CD1c-positive myeloid dendritic cell (primary cell): Measurements from ENCODE around the gene TSPAN2.
"Not testable (repeated sequence)": the region's sequence is repeated elsewhere in the genome, so short reads cannot be mapped to it uniquely, and the experiment has no call there.

ENCODE experiments used
- DNase-seq: peaks from one replicate; pipeline ENCODE4 v3.0.0-alpha.2; 2016; ENCODE audit errors: extremely low spot score

The TSPAN2 gene

GRCh38 chr1:115036814-115037507 is 52.3 kb downstream of the TSPAN2 start:
- DNase-seq: no peak

DNA sequence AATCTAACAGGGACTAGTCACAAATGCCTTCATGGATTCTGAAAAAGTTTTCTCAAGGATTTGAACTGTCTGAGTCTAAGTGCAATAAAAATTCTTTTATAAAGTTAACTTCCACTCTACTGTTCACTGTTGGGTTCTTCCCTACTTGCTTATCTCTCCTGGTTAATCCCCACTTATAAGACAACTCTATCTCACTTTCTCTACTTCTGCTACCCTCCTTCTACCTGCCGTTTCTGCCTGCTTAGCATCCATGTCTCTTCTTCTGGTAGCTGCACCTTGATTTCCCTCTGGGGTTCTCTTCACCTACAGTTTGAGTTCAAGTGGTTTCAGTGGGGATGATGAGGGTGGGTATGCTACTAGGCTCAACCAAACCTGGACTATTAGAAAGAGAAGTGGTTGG is 53.7 kb downstream of the TSPAN2 start:
- no peak for DNase-seq

DNA sequence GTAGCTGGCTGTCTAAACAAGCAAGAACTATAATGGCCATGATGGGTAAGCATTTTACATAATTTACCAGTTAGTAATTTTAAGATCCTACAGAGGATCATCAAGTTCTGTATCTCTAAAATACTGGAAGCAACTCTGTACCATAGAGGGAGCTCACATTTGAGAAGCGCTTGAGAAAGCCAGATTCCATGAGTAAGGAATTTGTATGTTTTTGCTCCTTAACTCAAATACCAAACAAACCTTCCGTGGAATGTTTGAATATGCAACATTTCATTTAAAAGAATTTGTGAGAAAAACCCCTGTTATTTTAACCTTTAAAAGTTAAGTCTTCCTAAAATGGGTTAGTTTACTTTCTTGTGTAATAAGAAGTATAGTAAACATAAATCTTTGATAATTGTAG is 57.7 kb downstream of the TSPAN2 start:
- DNase-seq: no peak

GRCh38 chr1:115029526-115029925 is 59.8 kb downstream of the TSPAN2 start, which contains the start of gene TSHB:
Gene TSHB, plus strand, starts transcription at chr1:115029826. Its CDS starts 3,537 bp downstream, at chr1:115033363.
- no peak for DNase-seq

- DNase-seq: no peak
Observed at GRCh38 chr1:115023593-115023992, 65.7 kb downstream of the TSPAN2 start.

DNA sequence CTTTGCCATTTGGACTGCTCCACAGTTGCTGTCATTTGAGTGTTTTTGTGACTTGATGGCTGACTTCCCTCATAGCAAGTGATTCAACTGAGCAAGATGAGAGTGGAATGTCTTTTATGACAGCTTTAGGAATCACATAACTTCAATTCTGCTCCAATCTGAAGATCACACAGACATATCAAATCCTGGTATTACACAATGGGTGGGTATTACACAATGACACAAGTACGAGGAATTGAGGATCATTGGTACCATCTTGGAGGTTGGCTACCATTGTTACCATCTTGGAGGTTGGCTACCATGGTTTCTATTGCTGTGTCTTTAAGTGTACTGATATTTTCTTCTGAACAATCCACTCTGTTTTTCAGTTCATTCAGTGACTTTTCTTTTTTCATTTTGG is 68.2 kb downstream of the TSPAN2 start:
- DNase-seq: no peak

DNA sequence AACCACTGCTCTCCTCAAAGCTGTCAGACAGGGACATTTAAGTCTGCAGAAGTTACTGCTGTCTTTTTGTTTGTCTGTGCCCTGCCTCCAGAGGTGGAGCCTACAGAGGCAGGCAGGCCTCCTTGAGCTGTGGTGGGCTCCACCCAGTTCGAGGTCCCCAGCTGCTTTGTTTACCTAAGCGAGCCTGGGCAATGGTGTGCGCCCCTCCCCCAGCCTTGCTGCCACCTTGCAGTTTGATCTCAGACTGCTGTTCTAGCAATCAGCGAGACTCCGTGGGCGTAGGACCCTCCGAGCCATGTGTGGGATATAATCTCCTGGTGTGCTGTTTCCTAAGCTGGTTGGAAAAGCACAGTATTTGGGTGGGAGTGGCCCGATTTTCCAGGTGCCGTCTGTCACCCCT is 69.8 kb downstream of the TSPAN2 start:
- DNase-seq: not testable (repeated sequence)

DNA sequence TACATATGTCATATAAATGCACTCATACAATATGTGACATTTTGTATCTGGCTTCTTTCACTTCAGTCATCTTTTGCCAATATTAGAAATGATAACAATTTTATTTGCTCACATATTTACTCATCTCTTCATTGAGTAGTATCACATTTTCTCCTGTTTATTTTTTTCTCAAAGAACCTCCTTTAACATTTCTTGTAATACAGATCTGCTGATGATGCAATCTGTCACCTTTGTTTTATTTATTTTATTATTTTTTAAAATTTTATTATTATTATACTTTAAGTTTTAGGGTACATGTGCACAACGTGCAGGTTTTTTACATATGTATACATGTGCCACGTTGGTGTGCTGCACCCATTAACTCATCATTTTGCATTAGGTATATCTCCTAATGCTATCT is 75.5 kb downstream of the TSPAN2 start:
- no peak for DNase-seq

DNA sequence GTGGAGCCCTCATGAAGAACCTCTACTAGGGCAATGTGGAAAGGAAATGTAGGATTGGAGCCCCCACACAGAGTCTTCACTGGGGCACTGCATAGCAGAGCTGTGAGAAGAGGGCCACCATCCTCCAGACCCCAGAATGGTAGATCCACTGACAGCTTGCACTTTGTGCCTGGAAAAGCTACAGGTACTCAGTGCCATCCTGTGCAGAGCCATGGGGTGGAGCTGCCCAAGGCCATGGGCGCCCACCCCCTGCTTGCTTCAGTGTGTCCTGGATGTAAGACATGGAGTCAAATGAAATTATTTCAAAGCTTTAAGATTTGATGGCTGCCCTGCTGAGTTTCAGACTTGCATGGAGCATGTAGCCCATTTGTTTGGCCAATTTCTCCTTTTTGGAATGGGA is 76.9 kb downstream of the TSPAN2 start:
- DNase-seq: no peak

DNA sequence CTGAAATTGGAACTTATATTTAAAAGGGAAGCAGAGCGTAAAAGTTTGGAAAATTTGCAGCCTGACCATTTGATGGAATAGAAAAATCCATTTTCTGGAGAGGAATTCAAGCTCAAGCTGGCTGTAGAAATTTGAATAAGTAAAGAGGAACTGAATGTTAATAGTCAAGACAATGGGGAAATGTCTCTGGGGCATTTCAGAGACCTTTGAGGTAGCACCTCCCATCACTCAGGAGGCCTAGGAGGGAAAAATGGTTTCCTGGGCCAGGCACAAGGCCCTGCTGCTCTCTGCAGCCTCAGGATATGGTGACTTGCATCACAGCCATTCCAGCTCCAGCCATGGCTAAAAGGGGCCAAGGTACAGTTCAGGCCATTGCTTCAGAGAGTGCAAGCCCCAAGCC is 77.3 kb downstream of the TSPAN2 start:
- no peak for DNase-seq

DNA sequence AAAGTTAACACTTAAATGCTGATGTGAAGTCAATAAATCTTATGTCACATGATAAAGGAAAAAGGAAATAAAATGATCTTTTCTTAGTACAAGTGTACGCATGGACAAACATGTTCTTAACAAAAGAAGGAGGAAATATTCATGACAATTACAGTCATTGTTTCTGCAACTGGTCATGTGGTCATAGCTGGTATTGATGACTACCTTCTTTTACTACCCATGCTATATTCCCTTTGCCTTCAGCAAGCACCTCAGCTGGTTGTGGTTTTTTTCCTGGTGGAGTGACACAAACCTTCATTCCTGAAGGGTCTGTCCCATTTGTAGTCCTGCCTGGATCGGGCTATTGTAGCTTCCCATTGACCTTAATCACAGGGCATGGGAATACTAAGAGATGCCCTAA is 83.1 kb downstream of the TSPAN2 start:
- no peak for DNase-seq
